Astrocyte of the spinal cord (primary cell): ENCODE measurements around the gene DCLK3.

Source experiments
- DNase-seq: peaks from one replicate; pipeline ENCODE4 v3.0.0; 2011; ENCODE audit warnings: low read depth, low spot score
- H3K4me3 ChIP-seq: 2 replicates; pipeline ENCODE4 v1.5.1; 2011; ENCODE audit warnings: low read depth, mild to moderate bottlenecking, low read length, moderate library complexity
- CTCF ChIP-seq: IDR thresholded peaks from 2 replicates; pipeline ENCODE4 v1.5.1; 2012; ENCODE audit warnings: low read depth, mild to moderate bottlenecking, low read length, inconsistent platforms
- in situ Hi-C: cut with HindIII; loops from 2 replicates; pipeline ENCODE4 v1.10.0; 2017; ENCODE audit warnings: low sequenced_read_pairs

The DCLK3 gene

DNA sequence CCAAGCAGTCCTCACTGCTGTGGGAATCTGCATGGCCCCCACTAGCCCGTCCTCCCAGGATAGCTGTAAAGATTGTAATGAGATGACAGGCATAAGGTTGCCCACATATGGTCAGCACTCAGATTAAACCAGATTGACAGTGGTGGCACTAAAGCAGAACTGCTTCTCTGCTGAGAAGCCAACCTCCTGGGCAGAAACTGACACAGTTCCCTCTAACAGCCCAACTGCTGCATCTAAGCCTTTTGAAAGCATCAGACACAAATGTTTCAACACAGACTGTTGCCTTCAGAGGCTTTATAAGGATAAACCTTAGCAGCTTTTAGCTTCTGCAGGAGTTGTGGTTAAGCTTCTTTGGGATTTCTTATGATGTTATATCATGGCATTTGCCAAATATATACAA lies 13.0 kb downstream of the DCLK3 start:
- no peak for TF ChIP-seq CTCF
- H3K4me3 ChIP-seq, result no peak overlapping the region
- no peak for DNase-seq
- in situ Hi-C loops, result no loop called here

DNA sequence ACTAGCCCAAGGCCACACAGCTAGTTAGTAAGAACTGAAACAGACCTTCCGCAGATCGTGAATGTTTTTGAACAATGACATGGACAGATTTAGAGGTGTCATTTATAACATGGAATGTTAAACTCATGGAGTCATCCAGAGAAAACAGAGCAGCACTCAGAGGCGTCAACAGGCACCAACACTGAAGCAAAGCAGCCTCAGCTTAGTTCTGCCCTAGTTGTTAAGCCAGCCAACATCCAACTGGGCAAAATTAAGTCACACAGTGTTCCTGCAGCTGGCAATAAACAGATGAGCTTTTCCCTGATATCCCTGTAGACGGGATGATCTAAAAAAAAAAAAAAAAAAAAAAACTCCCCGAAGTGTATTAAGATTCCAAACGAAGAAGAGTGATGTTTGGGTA lies 13.6 kb downstream of the DCLK3 start:
- no peak overlapping the region for H3K4me3 ChIP-seq
- DNase-seq, result no peak
- in situ Hi-C loops, result no loop called here
- TF ChIP-seq CTCF, result no peak

- no peak for TF ChIP-seq CTCF
- in situ Hi-C loops, result no loop called here
- H3K4me3 ChIP-seq, result no peak overlapping the region
- no peak for DNase-seq
Measured at GRCh38 chr3:36744763-36745162, 19.6 kb downstream of the DCLK3 start.

- no peak for TF ChIP-seq CTCF
- in situ Hi-C loops, result no loop called here
- no peak for DNase-seq
- no peak overlapping the region for H3K4me3 ChIP-seq
Measured at GRCh38 chr3:36743826-36744225, 20.5 kb downstream of the DCLK3 start.

DNA sequence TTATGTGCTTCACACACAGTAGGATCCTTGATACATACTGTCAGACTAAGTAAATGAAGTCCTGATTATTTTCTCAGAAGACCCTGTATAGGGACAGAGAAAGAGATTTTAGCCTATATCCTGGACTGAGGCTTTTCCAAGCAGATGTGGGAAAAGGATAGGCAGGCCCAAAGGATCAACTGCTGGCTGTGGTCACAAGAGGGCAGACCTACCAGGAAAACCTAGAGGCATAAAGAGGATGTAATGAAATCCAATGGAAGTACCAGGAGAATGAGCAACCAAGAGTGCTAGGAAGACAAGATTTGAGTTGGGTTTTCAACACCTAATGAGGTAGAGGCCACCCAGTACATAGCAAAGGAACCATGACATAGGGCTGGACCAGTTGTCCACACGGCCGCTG lies 23.1 kb downstream of the DCLK3 start:
- in situ Hi-C loops, result no loop called here

DNA sequence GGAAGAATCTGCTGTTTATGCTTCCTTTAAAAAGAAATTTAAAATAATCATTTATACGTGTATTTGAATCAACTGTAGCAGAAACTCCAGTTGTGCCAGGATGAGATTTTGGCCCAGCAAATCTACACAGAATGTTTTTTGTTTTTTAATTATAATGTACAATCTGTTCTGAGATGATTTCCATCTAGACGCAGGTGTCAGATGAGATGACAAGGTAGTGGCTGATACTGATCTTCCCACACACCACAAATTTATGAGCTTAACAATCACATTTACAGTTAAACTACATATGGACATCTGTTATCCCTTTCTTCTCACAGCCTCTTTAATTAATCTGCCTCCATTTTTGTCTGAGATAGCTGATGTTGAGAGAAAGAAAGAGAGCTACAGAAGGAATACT lies 23.6 kb downstream of the DCLK3 start:
- in situ Hi-C loops, result no loop called here
- DNase-seq, result no peak
- H3K4me3 ChIP-seq, result no peak overlapping the region
- no peak for TF ChIP-seq CTCF

More for the DNA sequence above, 23.1 kb downstream of the DCLK3 start:
- TF ChIP-seq CTCF, result peak; percentile 44
- H3K4me3 ChIP-seq, result no peak overlapping the region
- no peak for DNase-seq

DNA sequence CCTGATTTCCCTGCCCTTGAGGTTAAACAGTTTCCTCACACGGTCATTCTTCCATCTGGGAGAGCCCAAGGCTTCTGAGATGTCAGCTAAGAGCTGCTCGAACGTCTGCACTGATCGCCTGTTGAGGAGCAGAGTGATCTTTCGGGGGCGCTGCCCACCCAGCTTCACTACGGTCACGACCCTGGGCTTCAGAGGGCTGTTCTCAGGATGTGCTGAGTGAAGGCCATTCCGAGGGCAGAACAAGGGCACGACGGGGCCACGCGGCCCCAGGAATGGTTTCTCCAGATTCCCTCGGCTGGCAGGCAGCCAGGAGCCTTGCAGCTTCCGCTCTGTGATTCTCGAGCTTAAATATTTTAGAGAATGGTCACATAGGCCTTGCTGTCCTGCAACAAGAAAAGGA lies 25.7 kb downstream of the DCLK3 start:
- in situ Hi-C loops, result no loop called here
- no peak overlapping the region for H3K4me3 ChIP-seq
- no peak for DNase-seq
- TF ChIP-seq CTCF, result no peak
